HUES6 (cell line): ENCODE data around the gene CDC20.

ENCODE experiments used
- H3K27ac ChIP-seq: 2 replicates; pipeline ENCODE4 v1.7.0; 2013; ENCODE audit warnings: low read depth, mild to moderate bottlenecking, low read length, inconsistent platforms
- H3K27me3 ChIP-seq: 2 replicates; pipeline ENCODE4 v1.6.1; 2013; ENCODE audit warnings: low read length; ENCODE audit not compliant: control insufficient read depth, insufficient read depth
- H3K36me3 ChIP-seq: 2 replicates; pipeline ENCODE4 v1.6.1; 2013; ENCODE audit warnings: low read length; ENCODE audit not compliant: control insufficient read depth, insufficient read depth
- H3K4me1 ChIP-seq: 2 replicates; pipeline ENCODE4 v1.6.1; 2013; ENCODE audit warnings: low read length; ENCODE audit not compliant: control insufficient read depth, insufficient read depth
- H3K4me3 ChIP-seq: 2 replicates; pipeline ENCODE4 v1.5.1; 2013; ENCODE audit warnings: low read depth, low read length
- H3K9ac ChIP-seq: one replicate; pipeline ENCODE4 v1.6.1; 2013; ENCODE audit warnings: mild to moderate bottlenecking, low read length
- H3K9me3 ChIP-seq: 2 replicates; pipeline ENCODE4 v1.6.1; 2013; ENCODE audit warnings: low read depth, low read length; ENCODE audit not compliant: control insufficient read depth, insufficient read depth

The CDC20 gene

DNA sequence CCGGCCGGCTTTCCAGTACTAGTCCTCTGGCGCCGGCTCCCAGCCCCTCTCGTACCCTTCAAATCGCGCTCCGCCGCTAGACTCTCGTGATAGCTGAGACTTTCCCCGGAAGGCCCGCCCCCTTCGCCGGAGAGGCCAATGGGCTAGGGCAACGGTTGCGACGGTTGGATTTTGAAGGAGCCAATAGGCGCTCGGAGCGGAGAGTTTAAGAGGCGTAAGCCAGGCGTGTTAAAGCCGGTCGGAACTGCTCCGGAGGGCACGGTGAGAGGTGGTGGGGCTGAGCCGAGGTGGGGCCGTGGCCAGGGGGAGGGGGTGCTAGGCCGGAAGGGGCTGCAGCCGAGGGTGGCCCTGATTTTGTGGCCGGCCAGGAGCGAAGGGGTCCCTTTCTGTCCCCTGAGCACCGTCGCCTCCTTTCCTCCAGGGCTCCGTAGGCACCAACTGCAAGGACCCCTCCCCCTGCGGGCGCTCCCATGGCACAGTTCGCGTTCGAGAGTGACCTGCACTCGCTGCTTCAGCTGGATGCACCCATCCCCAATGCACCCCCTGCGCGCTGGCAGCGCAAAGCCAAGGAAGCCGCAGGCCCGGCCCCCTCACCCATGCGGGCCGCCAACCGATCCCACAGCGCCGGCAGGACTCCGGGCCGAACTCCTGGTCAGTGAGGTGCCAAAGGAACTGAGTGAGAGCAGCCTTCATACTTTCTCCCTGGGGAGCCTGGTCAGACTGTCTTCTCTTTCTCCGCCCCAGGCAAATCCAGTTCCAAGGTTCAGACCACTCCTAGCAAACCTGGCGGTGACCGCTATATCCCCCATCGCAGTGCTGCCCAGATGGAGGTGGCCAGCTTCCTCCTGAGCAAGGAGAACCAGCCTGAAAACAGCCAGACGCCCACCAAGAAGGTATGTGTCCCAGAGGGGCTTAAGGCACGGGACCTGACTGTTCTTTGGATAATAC, at the start of gene CDC20:
CDC20 (plus strand) TSS at position 236 of the 948 bp plus-strand sequence; CDS start at position 471, 235 bp downstream.
- Histone ChIP-seq H3K27me3 (no peaks in the 10 kb centered on the region), H3K9me3 (no peaks in the 10 kb centered on the region), H3K4me1 (peaks cover 13% of the 10 kb centered on the region), H3K4me3 (peak within 1 kb of the TSS; percentile 83), H3K27ac (peak within 1 kb of the TSS; percentile 69), H3K36me3 (peaks cover 48% of the 10 kb centered on the region), H3K9ac (peak within 1 kb of the TSS; percentile 94)

DNA sequence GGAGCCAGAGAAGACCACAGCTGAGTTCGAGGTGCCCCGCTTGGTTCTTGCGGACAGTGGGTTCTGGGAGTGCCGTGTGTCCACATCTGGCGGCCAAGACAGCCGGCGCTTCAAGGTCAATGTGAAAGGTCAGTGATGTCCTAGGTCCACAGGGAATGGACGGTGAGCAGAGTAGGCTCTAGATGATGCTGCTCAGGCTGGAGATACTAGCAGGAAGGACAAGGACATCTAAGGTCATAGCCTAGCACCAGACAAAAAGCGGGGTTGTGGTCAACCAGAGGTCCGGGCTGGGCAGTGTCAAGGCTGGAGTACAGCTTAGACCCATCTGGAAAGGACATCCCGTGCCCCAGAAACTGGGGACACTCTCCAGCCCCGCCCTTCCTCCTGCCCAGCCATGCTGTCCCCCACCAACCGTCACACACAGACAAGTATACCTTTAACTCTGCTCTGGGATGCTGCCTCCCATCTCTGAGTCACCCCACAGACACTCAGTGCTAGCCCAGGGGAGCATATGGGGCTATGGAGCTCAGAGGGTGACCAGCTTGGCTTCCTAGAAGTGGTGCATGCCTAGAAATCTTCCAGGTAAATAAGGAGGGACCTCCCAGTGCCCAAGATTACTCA, 49.3 kb upstream of the CDC20 start:
- Histone ChIP-seq H3K27me3 (no peaks in the 10 kb centered on the region), H3K27ac (no peak overlapping the region), H3K36me3 (no peaks in the 10 kb centered on the region), H3K9ac (no peak overlapping the region), H3K4me3 (no peak overlapping the region), H3K4me1 (no peaks in the 10 kb centered on the region; the same call in 1 of the 2 replicates), H3K9me3 (no peaks in the 10 kb centered on the region)

DNA sequence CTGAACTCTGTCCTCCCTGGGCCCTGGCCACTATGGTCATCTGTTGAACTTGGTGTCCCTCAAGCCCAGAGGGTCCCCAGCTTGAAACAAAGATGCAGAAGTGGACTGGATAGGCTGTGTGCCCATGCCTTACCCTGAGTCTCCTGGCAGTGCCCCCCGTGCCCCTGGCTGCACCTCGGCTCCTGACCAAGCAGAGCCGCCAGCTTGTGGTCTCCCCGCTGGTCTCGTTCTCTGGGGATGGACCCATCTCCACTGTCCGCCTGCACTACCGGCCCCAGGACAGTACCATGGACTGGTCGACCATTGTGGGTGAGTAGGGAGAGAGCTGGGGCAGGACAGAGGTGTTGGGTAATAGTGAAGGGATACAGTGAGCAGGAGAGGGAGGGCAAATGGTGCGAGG, 47.3 kb upstream of the CDC20 start:
- Histone ChIP-seq H3K4me1 (no peaks in the 10 kb centered on the region), H3K27me3 (no peaks in the 10 kb centered on the region), H3K27ac (no peak overlapping the region), H3K36me3 (no peaks in the 10 kb centered on the region), H3K9ac (no peak overlapping the region), H3K4me3 (no peak overlapping the region), H3K9me3 (no peaks in the 10 kb centered on the region)

DNA sequence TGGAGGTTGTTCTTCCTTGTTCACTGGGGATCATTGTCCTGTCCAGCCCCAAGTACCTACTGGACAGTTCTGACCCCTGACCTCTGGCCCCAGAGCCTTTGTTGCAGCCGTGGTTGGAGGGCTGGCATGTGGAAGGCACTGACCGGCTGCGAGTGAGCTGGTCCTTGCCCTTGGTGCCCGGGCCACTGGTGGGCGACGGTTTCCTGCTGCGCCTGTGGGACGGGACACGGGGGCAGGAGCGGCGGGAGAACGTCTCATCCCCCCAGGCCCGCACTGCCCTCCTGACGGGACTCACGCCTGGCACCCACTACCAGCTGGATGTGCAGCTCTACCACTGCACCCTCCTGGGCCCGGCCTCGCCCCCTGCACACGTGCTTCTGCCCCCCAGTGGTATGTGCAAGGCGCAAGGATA, 46.6 kb upstream of the CDC20 start:
- Histone ChIP-seq H3K4me3 (no peak overlapping the region), H3K9ac (no peak overlapping the region), H3K4me1 (no peaks in the 10 kb centered on the region), H3K27ac (no peak overlapping the region), H3K27me3 (no peaks in the 10 kb centered on the region), H3K36me3 (no peaks in the 10 kb centered on the region), H3K9me3 (no peaks in the 10 kb centered on the region)

DNA sequence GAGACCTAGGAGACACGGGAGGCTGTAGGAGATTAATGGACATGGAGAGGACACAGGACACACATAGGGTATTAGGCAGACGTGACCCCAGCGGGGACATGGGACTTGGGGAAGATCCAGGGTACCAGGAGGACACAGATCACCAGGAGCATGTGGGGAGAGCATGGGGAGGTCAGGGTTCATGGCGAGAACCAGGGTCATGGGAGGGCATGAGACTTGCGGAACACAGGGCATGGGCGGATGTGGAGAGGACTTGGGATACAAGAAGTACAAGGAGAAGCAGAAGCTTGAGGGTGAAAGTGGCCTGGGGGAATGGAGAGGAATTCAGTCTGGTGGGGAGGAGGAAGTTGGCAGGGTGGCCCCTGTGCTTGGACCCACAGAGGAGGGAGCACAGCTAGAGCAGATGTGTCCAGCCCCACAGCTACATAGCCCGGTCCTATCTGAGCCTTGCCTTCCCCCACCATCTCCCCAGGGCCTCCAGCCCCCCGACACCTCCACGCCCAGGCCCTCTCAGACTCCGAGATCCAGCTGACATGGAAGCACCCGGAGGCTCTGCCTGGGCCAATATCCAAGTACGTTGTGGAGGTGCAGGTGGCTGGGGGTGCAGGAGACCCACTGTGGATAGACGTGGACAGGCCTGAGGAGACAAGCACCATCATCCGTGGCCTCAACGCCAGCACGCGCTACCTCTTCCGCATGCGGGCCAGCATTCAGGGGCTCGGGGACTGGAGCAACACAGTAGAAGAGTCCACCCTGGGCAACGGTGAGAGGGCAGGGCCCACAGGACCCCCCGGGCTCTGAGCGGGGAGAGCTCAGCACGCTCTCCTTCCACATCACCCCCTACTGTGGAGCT, 45.9 kb upstream of the CDC20 start:
- no peaks in the 10 kb centered on the region for H3K27me3 ChIP-seq
- H3K9me3 ChIP-seq, result no peaks in the 10 kb centered on the region
- no peak overlapping the region for H3K9ac ChIP-seq
- H3K4me3 ChIP-seq, result no peak overlapping the region
- no peak overlapping the region for H3K27ac ChIP-seq
- no peaks in the 10 kb centered on the region for H3K4me1 ChIP-seq
- no peaks in the 10 kb centered on the region for H3K36me3 ChIP-seq

DNA sequence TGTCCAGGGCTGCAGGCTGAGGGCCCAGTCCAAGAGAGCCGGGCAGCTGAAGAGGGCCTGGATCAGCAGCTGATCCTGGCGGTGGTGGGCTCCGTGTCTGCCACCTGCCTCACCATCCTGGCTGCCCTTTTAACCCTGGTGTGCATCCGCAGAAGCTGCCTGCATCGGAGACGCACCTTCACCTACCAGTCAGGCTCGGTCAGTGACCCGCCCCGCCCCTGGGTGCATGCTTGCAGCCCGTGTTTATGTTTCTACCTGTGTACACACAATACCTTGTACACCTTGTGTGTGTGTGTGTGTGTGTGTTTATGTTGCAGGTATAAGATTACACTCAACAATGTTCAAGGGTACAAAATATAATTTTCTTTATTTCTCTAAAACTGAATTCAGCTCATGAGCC, 45.0 kb upstream of the CDC20 start:
- no peaks in the 10 kb centered on the region for H3K9me3 ChIP-seq
- no peak overlapping the region for H3K9ac ChIP-seq
- no peak overlapping the region for H3K27ac ChIP-seq
- no peaks in the 10 kb centered on the region for H3K4me1 ChIP-seq
- H3K27me3 ChIP-seq, result no peaks in the 10 kb centered on the region
- H3K36me3 ChIP-seq, result no peaks in the 10 kb centered on the region
- H3K4me3 ChIP-seq, result no peak overlapping the region

GRCh38 chr1:43314233-43314632, 44.5 kb upstream of the CDC20 start:
- Histone ChIP-seq H3K9me3 (no peaks in the 10 kb centered on the region), H3K4me3 (no peak overlapping the region), H3K27ac (no peak overlapping the region), H3K36me3 (no peaks in the 10 kb centered on the region), H3K27me3 (no peaks in the 10 kb centered on the region), H3K4me1 (no peaks in the 10 kb centered on the region), H3K9ac (no peak overlapping the region)

DNA sequence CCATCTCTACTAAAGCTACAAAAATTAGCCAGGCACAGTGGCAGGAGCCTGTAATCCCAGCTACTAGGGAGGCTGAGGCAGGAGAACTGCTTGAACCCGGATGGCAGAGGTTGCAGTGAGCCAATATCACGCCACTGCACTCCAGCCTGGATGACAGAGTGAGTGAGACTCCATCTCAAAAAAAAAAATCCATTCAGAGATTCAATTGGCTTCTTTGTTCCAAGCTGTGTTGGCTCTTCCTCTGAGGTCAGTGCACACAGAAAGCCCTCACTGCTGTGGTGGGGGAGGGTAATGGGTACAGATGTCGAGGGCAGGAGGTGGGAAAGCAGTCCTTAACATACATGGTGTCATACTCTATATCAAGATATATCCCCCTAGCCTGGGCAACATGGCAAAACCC, 43.3 kb upstream of the CDC20 start:
- Histone ChIP-seq H3K9me3 (no peaks in the 10 kb centered on the region), H3K27ac (no peak overlapping the region), H3K27me3 (no peaks in the 10 kb centered on the region), H3K9ac (no peak overlapping the region), H3K36me3 (no peaks in the 10 kb centered on the region), H3K4me3 (no peak overlapping the region), H3K4me1 (no peaks in the 10 kb centered on the region)

DNA sequence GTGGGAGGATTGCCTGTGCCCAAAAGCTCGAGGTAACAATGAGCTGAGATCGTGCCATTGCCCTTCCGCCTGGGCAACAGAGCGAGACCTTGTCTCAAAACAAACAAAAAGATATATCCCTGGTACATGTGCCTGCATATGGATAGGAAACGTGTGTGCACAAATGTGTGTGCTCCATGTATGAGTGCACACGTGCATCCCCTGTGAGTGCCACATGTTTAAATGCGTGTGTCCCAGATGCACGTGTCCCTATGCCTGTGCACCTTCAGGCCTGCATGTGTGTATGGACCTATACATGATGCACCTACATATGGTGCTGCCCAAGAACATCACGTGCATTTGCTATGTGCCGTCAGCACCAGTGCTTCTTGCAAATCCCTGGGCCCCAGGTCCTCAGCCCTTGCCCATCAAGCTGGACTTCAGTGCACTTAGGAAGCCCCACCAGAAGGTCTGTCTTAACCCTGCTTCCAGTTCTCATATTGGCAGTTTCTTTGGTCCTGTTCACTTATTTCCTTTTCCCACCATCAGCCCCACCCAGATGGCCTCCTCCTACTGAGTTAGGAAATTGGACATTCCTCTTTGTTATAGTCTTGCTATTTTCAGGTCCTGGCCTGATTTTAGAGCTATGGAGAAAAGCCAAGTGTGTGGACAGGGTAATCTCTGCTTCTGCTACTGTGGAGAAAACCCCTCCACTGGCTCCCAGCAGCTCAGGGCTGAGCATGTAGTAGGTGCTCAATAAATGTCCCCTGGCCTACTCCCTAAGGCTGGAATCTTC, 42.6 kb upstream of the CDC20 start:
- H3K9ac ChIP-seq, result no peak overlapping the region
- H3K4me3 ChIP-seq, result no peak overlapping the region
- no peak overlapping the region for H3K27ac ChIP-seq
- H3K36me3 ChIP-seq, result no peaks in the 10 kb centered on the region
- no peaks in the 10 kb centered on the region for H3K4me1 ChIP-seq
- H3K9me3 ChIP-seq, result no peaks in the 10 kb centered on the region
- H3K27me3 ChIP-seq, result no peaks in the 10 kb centered on the region

DNA sequence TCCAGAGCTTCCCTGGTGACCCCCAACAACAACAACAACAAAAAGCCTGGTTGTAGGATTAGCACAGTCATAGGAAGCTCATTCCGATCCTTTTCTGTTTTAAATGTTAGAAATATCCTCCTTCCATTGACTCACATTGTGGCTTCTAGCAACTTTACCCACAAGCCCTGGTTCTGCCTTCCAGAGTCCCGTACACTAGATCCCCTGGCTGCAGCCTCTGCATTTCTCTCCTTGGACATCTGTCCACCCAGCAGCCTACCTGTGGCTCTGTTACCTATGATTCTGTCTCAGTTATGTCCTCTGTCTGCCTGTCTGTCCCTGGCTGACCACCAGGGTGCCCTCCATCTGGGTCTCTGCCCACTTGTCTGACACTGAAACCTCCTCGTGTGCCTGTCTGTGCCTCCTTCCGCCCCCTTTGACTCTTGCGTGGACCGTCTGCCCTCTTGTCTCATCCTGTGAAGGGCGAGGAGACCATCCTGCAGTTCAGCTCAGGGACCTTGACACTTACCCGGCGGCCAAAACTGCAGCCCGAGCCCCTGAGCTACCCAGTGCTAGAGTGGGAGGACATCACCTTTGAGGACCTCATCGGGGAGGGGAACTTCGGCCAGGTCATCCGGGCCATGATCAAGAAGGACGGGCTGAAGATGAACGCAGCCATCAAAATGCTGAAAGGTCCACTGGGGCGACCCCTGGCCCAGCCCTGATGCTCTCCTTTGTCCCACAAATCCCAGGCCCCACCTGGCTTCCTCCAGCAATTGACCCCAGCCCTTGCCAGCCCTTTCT, 41.9 kb upstream of the CDC20 start:
- Histone ChIP-seq H3K36me3 (no peaks in the 10 kb centered on the region), H3K9me3 (no peaks in the 10 kb centered on the region), H3K27ac (no peak overlapping the region), H3K27me3 (no peaks in the 10 kb centered on the region), H3K9ac (no peak overlapping the region), H3K4me3 (no peak overlapping the region), H3K4me1 (no peaks in the 10 kb centered on the region)
